Mesothelial cell of epicardium (in vitro differentiated cells): ENCODE measurements around the gene GRAP2. TPM values are rescaled to one million over a fixed set of nuclear protein-coding genes. Genes with fewer than 3 reads are reported as not detected.

Experiments
- DNase-seq, 2 experiments: peaks; one replicate each; pipeline ENCODE4 v3.0.0; 2021; ENCODE audit warnings: low spot score in 2 of 2; ENCODE audit not compliant: unreplicated experiment in 2 of 2
- H3K27ac Mint-ChIP-seq: 2 replicates; pipeline ENCODE4 v1.8.0; 2021; ENCODE audit warnings: mixed read lengths
- H3K27me3 Mint-ChIP-seq: 2 replicates; pipeline ENCODE4 v1.8.0; 2021; ENCODE audit warnings: low read depth, mixed read lengths
- H3K36me3 Mint-ChIP-seq: 2 replicates; pipeline ENCODE4 v1.8.0; 2021; ENCODE audit warnings: mixed read lengths
- H3K4me1 Mint-ChIP-seq: 2 replicates; pipeline ENCODE4 v1.8.0; 2021; ENCODE audit warnings: mixed read lengths
- H3K4me3 Mint-ChIP-seq: 2 replicates; pipeline ENCODE4 v1.8.0; 2021; ENCODE audit warnings: mild to moderate bottlenecking, moderate library complexity, mixed read lengths
- H3K9me3 Mint-ChIP-seq: 2 replicates; pipeline ENCODE4 v1.8.0; 2021; ENCODE audit warnings: mixed read lengths
- CTCF ChIP-seq: fragments of 200-600 bp; sonication (generic); IDR thresholded peaks from one replicate; pipeline ENCODE4 v1.5.0; 2021; ENCODE audit warnings: antibody characterized with exemption; ENCODE audit not compliant: unreplicated experiment
- total RNA-seq: library from RNA; stranded (reverse); gene quantifications from 3 replicates; pipeline ENCODE4 v1.2.1, GENCODE V29; 2021

Gene GRAP2
- total RNA-seq, 1 donor from 2014 or later, result not detected

GRCh38 chr22:39923696-39924095 is 22.8 kb downstream of the GRAP2 start:
- no peaks in the 10 kb centered on the region for H3K9me3 Mint-ChIP-seq
- H3K27me3 Mint-ChIP-seq, result peaks cover 55% of the 10 kb centered on the region
- H3K36me3 Mint-ChIP-seq, result no peaks in the 10 kb centered on the region
- H3K4me1 Mint-ChIP-seq, result no peaks in the 10 kb centered on the region
- DNase-seq, result no peak
- no peak overlapping the region for H3K4me3 Mint-ChIP-seq
- H3K27ac Mint-ChIP-seq, result no peak overlapping the region
- no peak for TF ChIP-seq CTCF

DNA sequence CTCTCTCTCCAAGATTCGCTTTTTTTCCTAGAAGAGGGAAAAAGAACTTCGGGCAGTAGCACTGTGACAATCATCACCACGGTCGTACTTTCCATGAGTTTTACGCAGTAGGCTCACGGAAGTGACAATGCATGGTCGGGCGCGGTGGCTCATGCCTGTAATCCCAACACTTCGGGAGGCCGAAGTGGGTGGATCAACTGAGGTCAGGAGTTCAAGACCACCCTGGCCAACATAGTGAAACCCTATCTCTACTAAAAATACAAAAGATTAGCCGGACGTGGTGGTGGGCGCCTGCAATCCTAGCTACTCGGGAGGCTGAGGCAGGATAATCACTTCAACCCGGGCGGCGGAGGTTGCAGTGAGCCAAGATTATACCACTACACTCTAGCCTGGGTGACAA is 23.4 kb downstream of the GRAP2 start:
- no peak overlapping the region for H3K27ac Mint-ChIP-seq

DNA sequence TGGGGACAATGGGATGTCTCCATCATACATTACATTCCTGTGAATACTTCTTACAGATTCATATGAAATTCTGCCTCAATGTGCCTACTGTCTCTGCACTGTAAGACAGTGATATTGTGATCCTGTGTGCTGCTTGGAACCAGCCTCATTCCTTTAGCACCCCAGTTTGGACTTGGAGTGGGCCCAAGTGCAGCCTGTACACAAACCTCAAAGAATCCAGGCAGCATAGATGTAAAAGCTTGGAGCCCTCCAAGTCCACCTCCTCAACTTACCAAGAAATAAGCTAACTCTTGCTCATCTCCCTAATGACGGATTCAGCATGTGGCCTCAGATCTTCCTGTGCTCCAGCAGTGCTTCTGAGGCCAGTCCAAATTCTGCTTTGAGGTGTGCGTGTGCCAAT is 24.4 kb downstream of the GRAP2 start:
- no peak for DNase-seq
- H3K4me3 Mint-ChIP-seq, result no peak overlapping the region
- peaks cover 52% of the 10 kb centered on the region for H3K27me3 Mint-ChIP-seq
- no peaks in the 10 kb centered on the region for H3K4me1 Mint-ChIP-seq
- no peak overlapping the region for H3K27ac Mint-ChIP-seq
- no peak for TF ChIP-seq CTCF
- H3K36me3 Mint-ChIP-seq, result no peaks in the 10 kb centered on the region
- no peaks in the 10 kb centered on the region for H3K9me3 Mint-ChIP-seq

More for the DNA sequence above, 23.4 kb downstream of the GRAP2 start:
- Mint-ChIP-seq H3K4me3 (no peak overlapping the region), H3K27me3 (peaks cover 55% of the 10 kb centered on the region), H3K36me3 (no peaks in the 10 kb centered on the region), H3K4me1 (no peaks in the 10 kb centered on the region), H3K9me3 (no peaks in the 10 kb centered on the region)
- no peak for TF ChIP-seq CTCF
- no peak for DNase-seq

DNA sequence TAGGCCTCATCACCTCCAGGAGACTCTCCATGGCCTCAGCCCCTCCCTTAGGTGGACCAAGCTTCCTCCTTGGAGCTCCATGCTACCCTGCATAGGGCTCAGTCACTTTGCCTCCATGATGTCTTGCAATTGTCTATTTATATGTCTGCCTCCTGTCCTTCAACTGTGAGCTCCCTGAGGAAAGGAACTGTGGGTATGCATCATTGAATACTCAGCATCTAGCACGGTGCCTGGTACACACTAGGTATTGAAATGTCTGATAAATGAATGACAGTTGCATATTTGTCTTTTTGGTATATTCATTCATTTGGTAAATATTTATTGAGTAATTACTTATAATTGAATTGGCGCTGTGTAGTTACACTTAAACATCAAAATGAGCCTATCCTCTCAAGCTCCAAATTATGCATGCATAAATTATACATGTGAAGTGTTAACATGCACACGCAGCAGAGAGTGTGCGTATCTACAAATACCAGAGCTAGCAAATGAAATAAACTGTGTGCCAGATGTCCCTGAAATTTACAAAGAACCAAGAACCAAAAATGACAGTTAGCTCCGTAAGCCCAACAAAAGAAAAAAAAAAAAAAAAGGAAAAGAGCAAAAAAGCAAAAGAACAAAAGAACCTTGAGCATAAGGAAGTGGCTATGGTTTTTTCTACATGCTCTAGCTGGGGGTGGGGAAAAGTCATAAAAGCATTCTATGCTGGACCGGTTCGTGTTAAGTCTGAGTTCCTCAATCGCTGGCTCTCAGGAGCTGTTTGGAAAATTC is 25.2 kb downstream of the GRAP2 start:
- H3K27me3 Mint-ChIP-seq, result peaks cover 50% of the 10 kb centered on the region
- no peaks in the 10 kb centered on the region for H3K4me1 Mint-ChIP-seq
- H3K36me3 Mint-ChIP-seq, result no peaks in the 10 kb centered on the region
- H3K4me3 Mint-ChIP-seq, result no peak overlapping the region
- no peak for DNase-seq
- H3K9me3 Mint-ChIP-seq, result no peaks in the 10 kb centered on the region
- no peak for TF ChIP-seq CTCF
- no peak overlapping the region for H3K27ac Mint-ChIP-seq

DNA sequence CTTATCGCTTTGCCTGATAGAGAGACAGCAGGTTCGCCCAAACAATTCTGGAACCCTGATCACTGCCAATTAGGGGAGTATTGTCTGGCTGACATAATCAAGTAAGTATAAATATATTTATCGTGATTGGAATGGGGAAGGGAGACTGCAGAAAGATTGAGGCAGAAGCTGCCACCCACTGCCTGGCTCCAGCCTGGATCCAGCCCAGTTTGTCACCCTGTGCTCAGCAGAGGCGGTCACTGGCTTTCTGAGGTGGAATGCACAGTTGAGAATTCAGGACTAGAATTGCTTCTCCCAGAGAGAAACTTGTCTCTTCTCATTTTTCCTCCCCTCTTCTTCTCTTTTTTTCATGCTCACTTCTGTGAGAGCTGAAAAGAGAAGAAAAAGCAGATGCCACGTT is 25.9 kb downstream of the GRAP2 start:
- H3K27ac Mint-ChIP-seq, result no peak overlapping the region
- no peak for TF ChIP-seq CTCF

More for the DNA sequence above, 25.9 kb downstream of the GRAP2 start:
- no peak for DNase-seq
- Mint-ChIP-seq H3K9me3 (no peaks in the 10 kb centered on the region), H3K27me3 (peaks cover 47% of the 10 kb centered on the region), H3K36me3 (no peaks in the 10 kb centered on the region), H3K4me1 (no peaks in the 10 kb centered on the region), H3K4me3 (no peak overlapping the region)
